K562 (cell line): Measurements from ENCODE around the gene ZNF81. TPM values are rescaled to one million over a fixed set of nuclear protein-coding genes. Genes with fewer than 3 reads are reported as not detected.

Experiments
- ATAC-seq: fragments of 200-7000 bp; cut with Tn5 transposase; 3 replicates; pipeline ENCODE4 v1.9.1; 2020; ENCODE audit warnings: moderate library complexity
- BruUV-seq: library from RNA; stranded (reverse); fragments of 400-500 nt; replicated peaks from 2 replicates; lab custom pipeline; 2021; lab: Mats Ljungman, UMichigan
- CTCF ChIA-PET: fragments of 300-600 bp; formaldehyde crosslinking; extraction: SDS; loops from one replicate; lab custom pipeline; 2021; ENCODE audit warnings: low intra/inter-chr PET ratio; lab: Yijun Ruan, JAX
- POLR2A ChIA-PET: fragments of 300-600, 350-650 bp; sonication (Branson Sonifier 250); formaldehyde crosslinking; extraction: SDS; loops from one replicate; lab custom pipeline; 2021; ENCODE audit warnings: antibody characterized with exemption, inconsistent platforms; lab: Yijun Ruan, JAX
- DNase-seq, 4 experiments: peaks; one replicate each; pipeline versions ENCODE4 v3.0.0 to v3.0.0-alpha.2; 2011 to 2018; ENCODE audit warnings: low spot score in 3 of 4, mixed read lengths in 3 of 4; ENCODE audit errors: extremely low read depth in 1 of 4
- FAIRE-seq: peaks from 2 replicates; lab custom pipeline; 2011; peaks lifted over from hg19 to GRCh38; lab: Jason Lieb, UNC
- H2AFZ ChIP-seq: 2 replicates; pipeline ENCODE4 v1.6.0; 2011; ENCODE audit warnings: low read depth, low read length, control low read depth, inconsistent platforms
- H3K27ac ChIP-seq: fragments of 200-600 bp; 3 replicates; pipeline ENCODE4 v1.8.0; 2011; ENCODE audit warnings: low read depth, mild to moderate bottlenecking, control low read depth, inconsistent platforms, low read length, moderate library complexity, mixed read lengths; ENCODE audit errors: extremely low read depth
- H3K27me3 ChIP-seq, 2 experiments: fragments of 300-600 bp in 1 of 2; 2 replicates in 1 of 2; 3 replicates in 1 of 2; pipeline versions ENCODE4 v1.6.0 to v1.8.0; 2011; ENCODE audit warnings: inconsistent platforms in 2 of 2, low read length in 2 of 2, mild to moderate bottlenecking in 1 of 2, mixed read lengths in 1 of 2, moderate library complexity in 1 of 2; ENCODE audit not compliant: control insufficient read depth in 2 of 2, insufficient read depth in 2 of 2
- H3K36me3 ChIP-seq: fragments of 300-600 bp; 3 replicates; pipeline ENCODE4 v1.8.0; 2011; ENCODE audit warnings: mild to moderate bottlenecking, low read length, inconsistent platforms; ENCODE audit not compliant: control insufficient read depth, insufficient read depth
- H3K4me1 ChIP-seq, 2 experiments: fragments of 200-600 bp in 1 of 2; replicated peaks in 1 of 2; 2 replicates in 1 of 2; 3 replicates in 1 of 2; pipeline versions ENCODE4 v1.5.1 to v1.8.0; 2011; ENCODE audit warnings: inconsistent platforms in 2 of 2, low read length in 2 of 2, mild to moderate bottlenecking in 1 of 2, mixed read lengths in 1 of 2, moderate library complexity in 1 of 2; ENCODE audit not compliant: control insufficient read depth in 2 of 2, insufficient read depth in 2 of 2
- H3K4me2 ChIP-seq: 2 replicates; pipeline ENCODE4 v1.6.1; 2011; ENCODE audit warnings: low read length, control low read depth, inconsistent platforms, mixed read lengths; ENCODE audit not compliant: insufficient read depth
- H3K4me3 ChIP-seq: fragments of 200-600 bp; sonication (generic), shearing (Covaris generic); 2 replicates; pipeline ENCODE4 v1.5.1; 2016; ENCODE audit warnings: control low read depth, inconsistent platforms
- H3K79me2 ChIP-seq: fragments of 200-600 bp; 3 replicates; pipeline ENCODE4 v1.8.0; 2011; ENCODE audit warnings: low read length, inconsistent platforms; ENCODE audit not compliant: control insufficient read depth, insufficient read depth
- H3K9ac ChIP-seq, 2 experiments: 2 replicates each; pipeline versions ENCODE4 v1.6.0 to v1.6.1; 2011; ENCODE audit warnings: low read depth in 2 of 2, low read length in 2 of 2, control low read depth in 1 of 2, inconsistent platforms in 1 of 2, mild to moderate bottlenecking in 1 of 2, mixed read lengths in 1 of 2; ENCODE audit not compliant: insufficient read depth in 1 of 2
- H3K9me1 ChIP-seq: one replicate; pipeline ENCODE4 v1.6.0; 2011; ENCODE audit warnings: inconsistent platforms, mild to moderate bottlenecking, low read length, moderate library complexity; ENCODE audit not compliant: control insufficient read depth, insufficient read depth
- H3K9me3 ChIP-seq: replicated peaks from 2 replicates; pipeline ENCODE4 v1.5.1; 2011; ENCODE audit warnings: low read depth, low read length, inconsistent platforms; ENCODE audit not compliant: control insufficient read depth, insufficient read depth
- H4K20me1 ChIP-seq: replicated peaks from 2 replicates; pipeline ENCODE4 v1.6.1; 2011; ENCODE audit warnings: low read length, inconsistent platforms, mixed read lengths; ENCODE audit not compliant: control insufficient read depth, insufficient read depth
- BRD9 ChIP-seq: fragments of 450-650 bp; IDR thresholded peaks from 2 replicates; pipeline ENCODE4 v1.6.1; 2018; ENCODE audit warnings: low read depth; ENCODE audit not compliant: partially characterized antibody
- KDM5B ChIP-seq: fragments of 200-600 bp; sonication (generic); IDR thresholded peaks from 2 replicates; pipeline ENCODE4 v1.6.1; 2012; ENCODE audit warnings: low read depth, mild to moderate bottlenecking, moderate library complexity, low read length, control low read depth, inconsistent platforms; ENCODE audit not compliant: insufficient replicate concordance
- LARP7 ChIP-seq: fragments of 450-650 bp; IDR thresholded peaks from 2 replicates; pipeline ENCODE4 v1.6.1; 2016
- NCOA1 ChIP-seq: fragments of 450-650 bp; IDR thresholded peaks from 2 replicates; pipeline ENCODE4 v1.6.1; 2016; ENCODE audit warnings: low read depth
- RBM25 ChIP-seq: fragments of 200-400 bp; formaldehyde crosslinking; IDR thresholded peaks from 2 replicates; pipeline ENCODE4 v1.6.1; 2018; ENCODE audit warnings: low read length, low read depth, moderate library complexity; ENCODE audit not compliant: severe bottlenecking
- SMAD4 ChIP-seq: fragments of 250-450 bp; sonication (Bioruptor Pico); conservative IDR thresholded peaks from 2 replicates; pipeline ENCODE4 v1.8.0; 2021; ENCODE audit warnings: inconsistent platforms, mild to moderate bottlenecking, moderate library complexity
- TCF7L2 ChIP-seq: fragments of 150-350 bp; IDR thresholded peaks from 2 replicates; pipeline ENCODE4 v1.6.1; 2016; ENCODE audit warnings: low read depth, mild to moderate bottlenecking, low read length, moderate library complexity
- ZNF507 ChIP-seq: conservative IDR thresholded peaks from 2 replicates; pipeline ENCODE4 v1.6.1; 2017; ENCODE audit warnings: missing genetic modification characterization, missing compliant biosample characterization
- WGBS: fragments of 100-300 bp; shearing (Covaris generic); methylation state at CpG from one replicate; pipeline ENCODE4 v1.1.6; 2016; ENCODE audit warnings: low coverage, mixed read lengths; ENCODE audit not compliant: insufficient coverage; ENCODE audit errors: missing lambda C conversion rate; 5-methylcytosine and 5-hydroxymethylcytosine counted together
- in situ Hi-C: fragments of 300-500 bp; cut with MboI; formaldehyde crosslinking; loops from 4 replicates; pipeline ENCODE4 v1.15.0; 2018; ENCODE audit warnings: inconsistent platforms, mixed read lengths
- intact Hi-C: fragments of 100-400 bp; cut with micrococcal nuclease; formaldehyde crosslinking; loops from 2 replicates; pipeline ENCODE4 v1.14.2; 2022
- polyA plus RNA-seq, 8 experiments: library from polyadenylated mRNA; depleted of rRNA in 4 of 8; stranded (reverse) in 5 of 8; unstranded in 3 of 8; fragments of >200 nt; fragmentation: Nextera tagmentation in 2 of 8; fragmentation: Illumina TruSeq in 1 of 8; extraction: Ambion mirVana in 2 of 8; extraction: Trizol in 1 of 8; gene quantifications; 2 replicates each; pipeline versions ENCODE4 v1.2.1 to v1.2.3, GENCODE V29; 2011 to 2014; ENCODE audit warnings: inconsistent platforms in 1 of 8, missing spikeins in 1 of 8
- total RNA-seq, 7 experiments: library from RNA; depleted of rRNA in 6 of 7; stranded (reverse); fragments of >200 nt in 6 of 7; fragmentation: Illumina TruSeq in 2 of 7; extraction: Trizol in 2 of 7; gene quantifications; 2 replicates each; pipeline versions ENCODE4 v1.2.1 to v1.2.3, GENCODE V29; 2011 to 2021; ENCODE audit warnings: low replicate concordance in 1 of 7
- TF ChIP-seq, protein P1 (sequence below): fragments of 450-650 bp; IDR thresholded peaks from 2 replicates; pipeline ENCODE4 v1.6.1; 2016; ENCODE audit warnings: missing biosample characterization, missing genetic modification characterization
- TF ChIP-seq, protein P2 (sequence below): fragments of 450-650 bp; IDR thresholded peaks from 2 replicates; pipeline ENCODE4 v1.6.1; 2014; ENCODE audit warnings: low read depth, mild to moderate bottlenecking, moderate library complexity, borderline replicate concordance

ZNF81 gene
- total and polyA plus RNA-seq, 9 of the 15 experiments (the other 6 are each of a cell fraction or from before 2014, with no cell fraction given), result 2.4 to 9.6 (median 4.9) TPM

DNA sequence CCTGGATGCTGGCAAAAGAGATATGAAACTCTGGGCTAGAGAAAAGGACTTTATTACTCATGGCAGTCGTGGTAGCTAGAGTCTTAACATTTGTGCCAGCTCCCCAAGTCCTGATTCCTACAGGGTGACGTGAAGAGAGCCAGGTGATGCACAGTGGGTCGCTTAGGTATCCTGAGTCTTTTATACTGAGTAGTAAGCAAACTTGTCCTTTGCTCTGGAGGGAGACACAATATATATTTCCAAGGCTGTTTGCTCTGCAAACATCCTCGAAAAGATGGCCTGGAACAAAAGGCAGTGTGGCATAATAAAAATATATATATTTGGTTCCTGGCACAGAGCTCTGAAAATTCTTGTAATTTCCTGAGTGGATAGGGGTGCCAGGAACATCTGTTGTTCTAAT, 23.0 kb downstream of the ZNF81 start:
- H3K9me3 ChIP-seq, result no peaks in the 10 kb centered on the region
- CTCF ChIA-PET, result no interaction called here
- intact Hi-C loops, result no loop called here
- no TSS peak for BruUV-seq
- no peak overlapping the region for H2AFZ ChIP-seq
- no peak overlapping the region for H3K4me2 ChIP-seq
- DNase-seq, result no peak
- H3K27me3 ChIP-seq, result no peaks in the 10 kb centered on the region
- no peaks in the 10 kb centered on the region for H3K79me2 ChIP-seq
- POLR2A ChIA-PET, result no interaction called here
- H3K9ac ChIP-seq, result no peak overlapping the region
- H3K9me1 ChIP-seq, result no peaks in the 10 kb centered on the region
- H3K27ac ChIP-seq, result no peak overlapping the region
- H3K4me1 ChIP-seq, result no peaks in the 10 kb centered on the region
- no peak for ATAC-seq
- H3K36me3 ChIP-seq, result no peaks in the 10 kb centered on the region; the same call in 2 of the 3 replicates
- TF ChIP-seq NCOA1 (no peak), KDM5B (no peak), SMAD4 (CRISPR knock-in tag) (no peak), RBM25 (no peak), TCF7L2 (no peak), ZNF507 (tag) (no peak), BRD9 (no peak), LARP7 (no peak)
- TF ChIP-seq, protein P1, sequence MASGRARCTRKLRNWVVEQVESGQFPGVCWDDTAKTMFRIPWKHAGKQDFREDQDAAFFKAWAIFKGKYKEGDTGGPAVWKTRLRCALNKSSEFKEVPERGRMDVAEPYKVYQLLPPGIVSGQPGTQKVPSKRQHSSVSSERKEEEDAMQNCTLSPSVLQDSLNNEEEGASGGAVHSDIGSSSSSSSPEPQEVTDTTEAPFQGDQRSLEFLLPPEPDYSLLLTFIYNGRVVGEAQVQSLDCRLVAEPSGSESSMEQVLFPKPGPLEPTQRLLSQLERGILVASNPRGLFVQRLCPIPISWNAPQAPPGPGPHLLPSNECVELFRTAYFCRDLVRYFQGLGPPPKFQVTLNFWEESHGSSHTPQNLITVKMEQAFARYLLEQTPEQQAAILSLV (tag), result no peak
- TF ChIP-seq, protein P2, sequence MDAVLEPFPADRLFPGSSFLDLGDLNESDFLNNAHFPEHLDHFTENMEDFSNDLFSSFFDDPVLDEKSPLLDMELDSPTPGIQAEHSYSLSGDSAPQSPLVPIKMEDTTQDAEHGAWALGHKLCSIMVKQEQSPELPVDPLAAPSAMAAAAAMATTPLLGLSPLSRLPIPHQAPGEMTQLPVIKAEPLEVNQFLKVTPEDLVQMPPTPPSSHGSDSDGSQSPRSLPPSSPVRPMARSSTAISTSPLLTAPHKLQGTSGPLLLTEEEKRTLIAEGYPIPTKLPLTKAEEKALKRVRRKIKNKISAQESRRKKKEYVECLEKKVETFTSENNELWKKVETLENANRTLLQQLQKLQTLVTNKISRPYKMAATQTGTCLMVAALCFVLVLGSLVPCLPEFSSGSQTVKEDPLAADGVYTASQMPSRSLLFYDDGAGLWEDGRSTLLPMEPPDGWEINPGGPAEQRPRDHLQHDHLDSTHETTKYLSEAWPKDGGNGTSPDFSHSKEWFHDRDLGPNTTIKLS, result no peak
- TF ChIP-seq, all 486 proteins: peak for 0
- in situ Hi-C loops, result loop anchor here (25.0 kb wide), 1 partner anchor 628 kb away; the partner anchor contains the start of gene FTSJ1
- WGBS, result 39% methylated on average over 4 of the region's 4 CpGs
- Histone ChIP-seq H4K20me1 (no peaks in the 10 kb centered on the region), H3K4me3 (no peak overlapping the region)
- FAIRE-seq, result no peak
